HFFc6 (cell line): ENCODE data around the gene RAPGEF4. TPM values are rescaled to one million over a fixed set of nuclear protein-coding genes. Genes with fewer than 3 reads are reported as not detected.
A peak's percentile ranks its signal among the peaks of the same experiment; 100 is the strongest.

Experiments
- DNase-seq: peaks from one replicate; pipeline ENCODE4 v3.0.0-alpha.2; 2018
- H3K27ac Mint-ChIP-seq: 2 replicates; pipeline ENCODE4 v1.8.0; 2020; ENCODE audit warnings: mild to moderate bottlenecking, mixed read lengths
- H3K27me3 Mint-ChIP-seq: 2 replicates; pipeline ENCODE4 v1.8.0; 2021; ENCODE audit warnings: mild to moderate bottlenecking, moderate library complexity, mixed read lengths; ENCODE audit not compliant: insufficient read depth
- H3K36me3 Mint-ChIP-seq: 2 replicates; pipeline ENCODE4 v1.8.0; 2021; ENCODE audit warnings: low read depth, mixed read lengths
- H3K4me1 Mint-ChIP-seq: 2 replicates; pipeline ENCODE4 v1.8.0; 2020; ENCODE audit warnings: low read depth, mixed read lengths
- H3K4me3 Mint-ChIP-seq: 2 replicates; pipeline ENCODE4 v1.8.0; 2020; ENCODE audit warnings: mild to moderate bottlenecking, moderate library complexity, mixed read lengths
- H3K9me3 Mint-ChIP-seq: 2 replicates; pipeline ENCODE4 v1.8.0; 2020; ENCODE audit warnings: mild to moderate bottlenecking, mixed read lengths
- CTCF ChIP-seq: fragments of 200-600 bp; sonication (generic); IDR thresholded peaks from 2 replicates; pipeline ENCODE4 v1.5.0; 2021; ENCODE audit warnings: antibody characterized with exemption, mild to moderate bottlenecking
- total RNA-seq, 6 experiments: library from RNA; stranded (reverse); fragmentation: NEBNext Ultra II Directional; extraction: Animal tissue kit (Norgen Biotek cat#: 25700); gene quantifications; 2 replicates in 1 of 6; 3 replicates in 5 of 6; pipeline ENCODE4 v1.2.3, GENCODE V29; 2021

Gene RAPGEF4
- total RNA-seq, 6 experiments from 2014 or later, result 0.14 to 0.37 (median 0.18) TPM

GRCh38 chr2:172930871-172931255 is 195.2 kb downstream of the RAPGEF4 start:
- Mint-ChIP-seq H3K27ac (no peak overlapping the region), H3K4me3 (no peak overlapping the region), H3K4me1 (peaks cover 43% of the 10 kb centered on the region), H3K27me3 (no peaks in the 10 kb centered on the region), H3K9me3 (no peaks in the 10 kb centered on the region), H3K36me3 (no peaks in the 10 kb centered on the region)
- DNase-seq, result no peak
- TF ChIP-seq CTCF, result no peak

DNA sequence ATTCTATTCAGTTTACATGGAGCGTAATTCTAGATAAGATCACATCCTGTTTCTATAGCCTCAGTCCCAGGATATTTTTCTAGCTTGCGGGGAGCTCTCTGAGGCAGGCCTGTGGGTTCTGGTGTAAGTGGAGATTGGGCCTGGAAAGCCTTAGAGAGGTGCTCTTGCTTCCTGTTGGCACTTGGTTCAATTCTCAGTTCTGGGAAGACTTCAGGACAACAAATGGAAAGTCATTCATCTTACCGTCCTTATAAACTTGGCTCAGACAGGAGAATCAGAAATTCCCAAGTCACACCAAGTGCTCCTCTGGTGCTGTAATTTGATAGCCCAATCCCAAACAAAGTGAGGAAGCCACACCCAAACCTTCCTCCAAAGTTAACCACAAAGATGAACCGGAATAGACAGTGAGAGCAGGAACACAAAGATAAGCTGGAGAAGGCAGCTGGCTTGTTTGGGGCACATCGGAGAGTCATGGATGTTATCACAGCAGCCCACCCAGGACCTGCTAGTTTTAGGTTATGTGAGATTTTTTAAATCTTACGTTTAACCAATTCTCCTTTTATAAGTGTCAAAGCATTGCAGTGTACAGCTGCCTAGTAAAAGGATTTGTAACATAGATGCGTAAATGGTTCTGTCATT is 195.7 kb downstream of the RAPGEF4 start:
- Mint-ChIP-seq H3K36me3 (no peaks in the 10 kb centered on the region), H3K27ac (peak overlapping the region; percentile 73), H3K4me1 (peaks cover 43% of the 10 kb centered on the region), H3K27me3 (no peaks in the 10 kb centered on the region), H3K4me3 (peak overlapping the region; percentile 78), H3K9me3 (no peaks in the 10 kb centered on the region)
- no peak for TF ChIP-seq CTCF
- peak; percentile 4 for DNase-seq

- Mint-ChIP-seq H3K36me3 (no peaks in the 10 kb centered on the region), H3K27me3 (no peaks in the 10 kb centered on the region), H3K4me1 (peaks cover 43% of the 10 kb centered on the region), H3K27ac (no peak overlapping the region), H3K4me3 (peak overlapping the region; percentile 78; the same call in 1 of the 2 replicates), H3K9me3 (no peaks in the 10 kb centered on the region)
- TF ChIP-seq CTCF, result peak; percentile 86
- DNase-seq, result peak; percentile 47
These were observed 196.4 kb downstream of the RAPGEF4 start for GRCh38 chr2:172931918-172932520.

DNA sequence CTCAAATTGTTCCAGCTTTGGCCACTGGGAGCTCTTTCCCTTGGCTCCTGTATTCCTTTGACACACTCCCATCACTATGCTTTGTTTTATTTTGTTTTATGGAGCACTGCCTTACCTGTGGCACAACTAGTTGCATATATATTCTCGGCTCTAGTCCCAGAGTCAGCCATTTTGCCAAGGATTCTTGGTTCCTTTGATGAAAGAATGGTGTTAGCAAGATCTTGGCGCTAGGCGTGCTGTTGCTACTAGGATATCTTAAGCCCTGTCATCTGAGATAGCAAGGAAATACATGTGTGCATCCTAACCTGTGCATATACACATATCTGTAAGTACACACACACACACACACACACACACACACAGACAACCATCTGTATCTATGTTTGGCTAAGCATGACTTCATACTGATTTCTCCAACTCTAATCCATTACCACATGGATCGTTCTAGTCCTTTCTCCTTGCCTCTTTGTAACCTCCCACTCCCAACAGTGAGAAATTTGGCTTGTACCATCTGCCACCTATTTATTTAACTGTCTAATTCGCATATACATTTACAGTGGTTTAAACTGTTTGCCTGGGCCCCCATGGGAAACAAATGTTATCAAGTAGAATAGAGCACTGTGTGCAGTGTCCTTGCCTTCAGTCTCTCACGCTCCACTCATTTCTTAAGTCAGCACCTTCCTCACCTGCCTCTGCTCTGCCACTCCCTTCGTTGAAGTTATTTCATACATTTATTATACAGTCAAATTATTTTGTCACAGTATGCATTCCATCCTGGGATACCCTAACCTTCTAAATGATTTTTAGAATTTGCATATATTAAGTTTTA is 202.5 kb downstream of the RAPGEF4 start:
- Mint-ChIP-seq H3K9me3 (peaks cover 28% of the 10 kb centered on the region), H3K27me3 (peaks cover 4% of the 10 kb centered on the region; the same call in 1 of the 2 replicates), H3K27ac (no peak overlapping the region), H3K4me3 (no peak overlapping the region), H3K36me3 (peaks cover 19% of the 10 kb centered on the region), H3K4me1 (peaks cover 10% of the 10 kb centered on the region)
- no peak for TF ChIP-seq CTCF
- DNase-seq, result no peak

DNA sequence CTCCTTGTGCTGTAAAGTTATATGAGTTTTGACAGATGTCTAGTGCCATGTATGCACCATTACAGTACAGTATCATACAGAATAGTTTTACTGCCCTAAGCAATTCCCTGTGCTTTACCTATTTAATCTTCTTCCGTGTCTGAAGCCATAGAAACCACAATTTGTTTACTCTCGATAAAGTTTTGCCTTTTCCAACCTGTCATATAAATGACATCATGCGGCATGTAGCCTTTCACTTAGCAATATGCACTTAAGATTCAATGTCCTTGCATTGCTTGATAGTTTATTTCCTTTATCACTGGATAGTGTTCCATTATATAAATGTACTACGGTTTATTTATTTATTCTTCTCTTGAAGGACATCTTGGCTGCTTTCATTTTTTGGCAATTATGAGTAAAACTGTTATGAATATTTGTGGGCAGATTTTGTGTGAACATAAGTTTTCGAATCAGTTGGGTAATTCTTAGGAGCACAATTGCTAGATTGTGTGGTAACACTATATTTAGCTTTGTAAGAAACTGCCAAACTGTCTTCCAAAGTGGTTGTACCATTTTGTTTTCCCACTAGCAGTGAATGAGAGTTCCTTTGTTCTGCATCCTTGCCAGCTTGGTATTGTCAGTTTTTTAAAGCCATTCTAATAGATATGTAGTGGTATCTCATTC is 203.2 kb downstream of the RAPGEF4 start:
- no peak for DNase-seq

More for the DNA sequence above, 203.2 kb downstream of the RAPGEF4 start:
- H3K27me3 Mint-ChIP-seq, result peaks cover 5% of the 10 kb centered on the region; the same call in 1 of the 2 replicates
- H3K4me3 Mint-ChIP-seq, result no peak overlapping the region
- no peak for TF ChIP-seq CTCF
- peaks cover 28% of the 10 kb centered on the region for H3K9me3 Mint-ChIP-seq
- no peak overlapping the region for H3K27ac Mint-ChIP-seq
- H3K4me1 Mint-ChIP-seq, result peaks cover 10% of the 10 kb centered on the region
- peaks cover 19% of the 10 kb centered on the region for H3K36me3 Mint-ChIP-seq
